ENCODE measurements around the gene RAF1. TPM values are rescaled to one million over a fixed set of nuclear protein-coding genes. Genes with fewer than 3 reads are reported as not detected.

The RAF1 gene
- total and polyA plus RNA-seq, 2 of the 13 experiments (the other 11 are each of a cell fraction or from before 2014, with no cell fraction given): 72.2 to 91.4 TPM

DNA sequence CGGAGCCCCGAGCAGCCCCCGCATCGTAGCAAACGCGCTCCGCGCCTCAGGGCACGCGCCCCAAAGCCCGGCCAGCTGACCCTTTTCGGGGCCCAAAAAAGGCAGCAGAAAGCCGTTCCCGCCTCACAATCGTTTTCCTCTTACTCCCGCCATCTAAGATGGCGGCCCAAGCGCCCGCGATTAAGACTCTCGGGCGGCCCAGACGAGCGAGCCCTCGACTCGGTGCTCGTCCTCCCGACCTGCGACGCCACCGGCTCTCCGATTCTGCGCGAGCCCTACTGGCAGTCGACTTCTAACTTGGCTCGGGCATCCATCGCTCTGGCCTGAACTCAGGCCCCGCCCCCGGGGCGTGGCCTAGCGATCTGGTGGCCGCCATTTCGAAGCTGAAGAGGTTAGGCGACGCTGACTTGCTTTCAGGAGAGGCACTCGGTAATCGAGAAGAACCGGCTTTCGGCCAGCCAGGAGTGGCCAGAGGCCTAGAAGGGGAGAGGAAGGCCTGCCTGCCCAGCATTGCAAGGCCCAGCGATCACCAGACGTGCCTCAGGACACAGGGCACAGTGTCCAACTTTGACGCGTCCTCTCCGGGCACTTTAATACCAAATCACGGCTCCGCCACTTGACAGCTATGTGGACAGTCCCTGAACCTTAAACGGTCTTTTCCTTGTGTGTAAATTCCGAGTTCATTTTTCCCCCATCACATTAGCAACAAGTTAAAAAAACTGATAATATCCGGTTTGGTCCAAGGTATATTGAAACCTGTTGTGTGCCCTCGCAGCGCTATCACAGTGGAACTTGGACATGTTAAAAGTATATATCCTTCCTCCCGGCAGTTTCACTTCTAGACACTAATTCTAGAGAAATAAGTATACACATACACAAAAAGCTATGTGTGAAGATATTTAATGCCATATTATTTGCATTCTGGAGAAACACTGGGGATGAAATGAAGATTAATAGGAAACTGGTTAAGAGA, at the start of gene RAF1 (continued):
- TF ChIP-seq TEF (CRISPR knock-in tag; IDR thresholded peaks at IDR 0.05) (no peak), ZNF790 (CRISPR knock-in tag; IDR thresholded peaks at IDR 0.05; ENCODE audit: borderline replicate concordance) (no peak), MAX (IDR thresholded peaks at IDR 0.05) (peak; percentile 61), ZBTB34 (CRISPR knock-in tag; IDR thresholded peaks at IDR 0.05) (peak; percentile 61; the same call in 1 of the 2 replicates), PAXIP1 (CRISPR knock-in tag; conservative IDR thresholded peaks at IDR 0.05) (peak; percentile 23; the same call in 1 of the 2 replicates), PITX1 (CRISPR knock-in tag; IDR thresholded peaks at IDR 0.05) (peak; percentile 51; the same call in 1 of the 2 replicates), ARNT2 (CRISPR knock-in tag; IDR thresholded peaks at IDR 0.05; ENCODE audit: low read depth) (peak; percentile 64; the same call in 1 of the 2 replicates), FOSL1 (CRISPR knock-in tag; IDR thresholded peaks at IDR 0.05; ENCODE audit: borderline replicate concordance) (no peak), ZNF253 (CRISPR knock-in tag; IDR thresholded peaks at IDR 0.05; ENCODE audit: borderline replicate concordance) (no peak), ZNF781 (CRISPR knock-in tag; IDR thresholded peaks at IDR 0.05; ENCODE audit: borderline replicate concordance, not compliant biosample characterization) (peak; percentile 65), ZNF546 (CRISPR knock-in tag; conservative IDR thresholded peaks at IDR 0.05) (peak; percentile 20; the same call in 1 of the 2 replicates), CREB1 (IDR thresholded peaks at IDR 0.05) (peak; percentile 55; the same call in 1 of the 2 replicates), CREB1 (CRISPR knock-in tag; IDR thresholded peaks at IDR 0.05) (peak; percentile 84)
- TF ChIP-seq, protein P1, sequence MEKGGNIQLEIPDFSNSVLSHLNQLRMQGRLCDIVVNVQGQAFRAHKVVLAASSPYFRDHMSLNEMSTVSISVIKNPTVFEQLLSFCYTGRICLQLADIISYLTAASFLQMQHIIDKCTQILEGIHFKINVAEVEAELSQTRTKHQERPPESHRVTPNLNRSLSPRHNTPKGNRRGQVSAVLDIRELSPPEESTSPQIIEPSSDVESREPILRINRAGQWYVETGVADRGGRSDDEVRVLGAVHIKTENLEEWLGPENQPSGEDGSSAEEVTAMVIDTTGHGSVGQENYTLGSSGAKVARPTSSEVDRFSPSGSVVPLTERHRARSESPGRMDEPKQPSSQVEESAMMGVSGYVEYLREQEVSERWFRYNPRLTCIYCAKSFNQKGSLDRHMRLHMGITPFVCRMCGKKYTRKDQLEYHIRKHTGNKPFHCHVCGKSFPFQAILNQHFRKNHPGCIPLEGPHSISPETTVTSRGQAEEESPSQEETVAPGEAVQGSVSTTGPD (CRISPR knock-in tag; IDR thresholded peaks at IDR 0.05): no peak
- TF ChIP-seq, protein P2, sequence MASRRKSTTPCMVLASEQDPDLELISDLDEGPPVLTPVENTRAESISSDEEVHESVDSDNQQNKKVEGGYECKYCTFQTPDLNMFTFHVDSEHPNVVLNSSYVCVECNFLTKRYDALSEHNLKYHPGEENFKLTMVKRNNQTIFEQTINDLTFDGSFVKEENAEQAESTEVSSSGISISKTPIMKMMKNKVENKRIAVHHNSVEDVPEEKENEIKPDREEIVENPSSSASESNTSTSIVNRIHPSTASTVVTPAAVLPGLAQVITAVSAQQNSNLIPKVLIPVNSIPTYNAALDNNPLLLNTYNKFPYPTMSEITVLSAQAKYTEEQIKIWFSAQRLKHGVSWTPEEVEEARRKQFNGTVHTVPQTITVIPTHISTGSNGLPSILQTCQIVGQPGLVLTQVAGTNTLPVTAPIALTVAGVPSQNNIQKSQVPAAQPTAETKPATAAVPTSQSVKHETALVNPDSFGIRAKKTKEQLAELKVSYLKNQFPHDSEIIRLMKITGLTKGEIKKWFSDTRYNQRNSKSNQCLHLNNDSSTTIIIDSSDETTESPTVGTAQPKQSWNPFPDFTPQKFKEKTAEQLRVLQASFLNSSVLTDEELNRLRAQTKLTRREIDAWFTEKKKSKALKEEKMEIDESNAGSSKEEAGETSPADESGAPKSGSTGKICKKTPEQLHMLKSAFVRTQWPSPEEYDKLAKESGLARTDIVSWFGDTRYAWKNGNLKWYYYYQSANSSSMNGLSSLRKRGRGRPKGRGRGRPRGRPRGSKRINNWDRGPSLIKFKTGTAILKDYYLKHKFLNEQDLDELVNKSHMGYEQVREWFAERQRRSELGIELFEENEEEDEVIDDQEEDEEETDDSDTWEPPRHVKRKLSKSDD (CRISPR knock-in tag; IDR thresholded peaks at IDR 0.05; ENCODE audit: low read depth): peak; percentile 97
